CD14-positive monocyte (primary cell): ENCODE measurements around the gene SLC25A21. TPM values are rescaled to one million over a fixed set of nuclear protein-coding genes. Genes with fewer than 3 reads are reported as not detected.

Experiments used
- DNase-seq, 3 donors: peaks; one replicate each; pipeline ENCODE4 v3.0.0-alpha.2; 2011 to 2022
- H2AFZ ChIP-seq: 2 replicates; pipeline ENCODE4 v1.6.0; 2012; ENCODE audit warnings: mild to moderate bottlenecking, low read depth, low read length, inconsistent platforms; ENCODE audit not compliant: insufficient read depth, poor library complexity, severe bottlenecking
- H3K27ac ChIP-seq, 2 donors: 1 replicate in 1 of 2; 2 replicates in 1 of 2; pipeline ENCODE4 v1.5.1; 2012 to 2013; ENCODE audit warnings: low read length in 2 of 2, control low read depth in 1 of 2, inconsistent platforms in 1 of 2, low read depth in 1 of 2, mild to moderate bottlenecking in 1 of 2
- H3K27me3 ChIP-seq, 2 donors: one replicate each; pipeline versions ENCODE4 v1.6.0 to v1.6.1; 2011 to 2013; ENCODE audit warnings: low read length in 2 of 2; ENCODE audit not compliant: control insufficient read depth in 2 of 2, insufficient read depth in 2 of 2
- H3K36me3 ChIP-seq, 2 donors: replicated peaks in 1 of 2; 1 replicate in 1 of 2; 2 replicates in 1 of 2; pipeline versions ENCODE4 v1.5.1 to v1.6.1; 2012 to 2013; ENCODE audit warnings: low read length in 2 of 2, control low read depth in 1 of 2, inconsistent platforms in 1 of 2, mild to moderate bottlenecking in 1 of 2; ENCODE audit not compliant: insufficient read depth in 2 of 2, control insufficient read depth in 1 of 2
- H3K4me1 ChIP-seq, 2 donors: 1 replicate in 1 of 2; 2 replicates in 1 of 2; pipeline versions ENCODE4 v1.5.1 to v1.6.1; 2012 to 2013; ENCODE audit warnings: low read length in 2 of 2, control low read depth in 1 of 2, inconsistent platforms in 1 of 2, mild to moderate bottlenecking in 1 of 2, moderate library complexity in 1 of 2; ENCODE audit not compliant: insufficient read depth in 2 of 2, control insufficient read depth in 1 of 2
- H3K4me2 ChIP-seq: replicated peaks from 2 replicates; pipeline ENCODE3; 2012; ENCODE audit warnings: low read length, moderate library complexity, mild to moderate bottlenecking; ENCODE audit not compliant: poor library complexity, severe bottlenecking; ENCODE audit errors: extremely low read depth
- H3K4me3 ChIP-seq, 3 experiments: fragments of 200-600 bp in 1 of 3; sonication (generic) in 1 of 3; replicated peaks in 1 of 3; 1 replicate in 2 of 3; 2 replicates in 1 of 3; pipeline ENCODE4 v1.5.1; 2011 to 2013; ENCODE audit warnings: low read length in 3 of 3, mild to moderate bottlenecking in 3 of 3, control low read depth in 2 of 3, low read depth in 2 of 3, inconsistent platforms in 1 of 3, moderate library complexity in 1 of 3
- H3K79me2 ChIP-seq: 2 replicates; pipeline ENCODE4 v1.6.0; 2012; ENCODE audit warnings: mild to moderate bottlenecking, control low read depth, inconsistent platforms, low read length, moderate library complexity; ENCODE audit not compliant: insufficient read depth
- H3K9ac ChIP-seq: 2 replicates; pipeline ENCODE4 v1.6.0; 2017; ENCODE audit warnings: low read length, mild to moderate bottlenecking; ENCODE audit not compliant: insufficient read depth, poor library complexity, severe bottlenecking
- H3K9me3 ChIP-seq, 2 donors: replicated peaks in 1 of 2; 1 replicate in 1 of 2; 2 replicates in 1 of 2; pipeline versions ENCODE4 v1.5.1 to v1.6.1; 2012 to 2013; ENCODE audit warnings: low read length in 2 of 2, control low read depth in 1 of 2; ENCODE audit not compliant: control insufficient read depth in 1 of 2, insufficient read depth in 1 of 2
- H4K20me1 ChIP-seq: 2 replicates; pipeline ENCODE4 v1.6.0; 2012; ENCODE audit warnings: mild to moderate bottlenecking, low read length, control low read depth, moderate library complexity; ENCODE audit not compliant: insufficient read depth
- H3K27ac Mint-ChIP-seq, 7 donors: one replicate each; pipeline ENCODE4 v1.8.0; 2020; ENCODE audit warnings: mild to moderate bottlenecking in 7 of 7, mixed read lengths in 7 of 7, moderate library complexity in 6 of 7, inconsistent platforms in 2 of 7
- H3K27me3 Mint-ChIP-seq, 3 donors: one replicate each; pipeline ENCODE4 v1.8.0; 2021 to 2022; ENCODE audit warnings: low read depth in 3 of 3, mild to moderate bottlenecking in 3 of 3, mixed read lengths in 3 of 3, moderate library complexity in 3 of 3, inconsistent platforms in 1 of 3
- H3K36me3 Mint-ChIP-seq, 2 donors: one replicate each; pipeline ENCODE4 v1.8.0; 2020; ENCODE audit warnings: mixed read lengths in 2 of 2, inconsistent platforms in 1 of 2, mild to moderate bottlenecking in 1 of 2
- H3K4me1 Mint-ChIP-seq: one replicate; pipeline ENCODE4 v1.8.0; 2020; ENCODE audit warnings: mild to moderate bottlenecking, mixed read lengths
- H3K4me3 Mint-ChIP-seq, 2 donors: one replicate each; pipeline ENCODE4 v1.8.0; 2020; ENCODE audit warnings: mild to moderate bottlenecking in 2 of 2, mixed read lengths in 2 of 2, moderate library complexity in 1 of 2
- H3K9me3 Mint-ChIP-seq, 7 donors: one replicate each; pipeline ENCODE4 v1.8.0; 2020 to 2022; ENCODE audit warnings: mixed read lengths in 7 of 7, mild to moderate bottlenecking in 6 of 7, moderate library complexity in 6 of 7, inconsistent platforms in 2 of 7
- CTCF ChIP-seq: fragments of 200-600 bp; IDR thresholded peaks from one replicate; pipeline ENCODE4 v1.8.0; 2022; ENCODE audit warnings: antibody characterized with exemption, mild to moderate bottlenecking
- WGBS: methylation state at CpG from one replicate; pipeline ENCODE4 v1.1.5; 2013; ENCODE audit warnings: missing lambda C conversion rate; ENCODE audit not compliant: insufficient coverage; 5-methylcytosine and 5-hydroxymethylcytosine counted together
- intact Hi-C, 2 donors: fragments of 100-400 bp; cut with micrococcal nuclease; formaldehyde crosslinking; loops; one replicate each; pipeline versions ENCODE4 v1.15.0 to v1.15.1; 2023
- polyA plus RNA-seq, 3 donors: library from polyadenylated mRNA; depleted of rRNA in 1 of 3; unstranded in 2 of 3; stranded (reverse) in 1 of 3; fragments of 300-500 nt in 2 of 3; fragments of >200 nt in 1 of 3; fragmentation: Illumina TruSeq in 2 of 3; gene quantifications; 1 replicate in 2 of 3; 2 replicates in 1 of 3; pipeline ENCODE4 v1.2.3, GENCODE V29; 2012 to 2021

SLC25A21 gene
- polyA plus RNA-seq, 3 donors: not detected

- no CpG with 5 or more reads among the region's 2 CpGs for WGBS
- Histone ChIP-seq H3K4me2 (no peak overlapping the region), H4K20me1 (no peaks in the 10 kb centered on the region), H3K36me3 (no peaks in the 10 kb centered on the region), H3K79me2 (no peaks in the 10 kb centered on the region), H3K27me3 (peaks cover 7 to 17% of the 10 kb centered on the region in 2 donors), H2AFZ (no peak overlapping the region), H3K9ac (no peak overlapping the region), H3K27ac (no peak overlapping the region), H3K4me3 (no peak overlapping the region), H3K9me3 (peaks cover 17 to 18% of the 10 kb centered on the region in 2 donors), H3K4me1 (peaks cover 0 to 7% of the 10 kb centered on the region in 2 donors)
- Mint-ChIP-seq H3K9me3 (peaks cover 11 to 34% (median 23%) of the 10 kb centered on the region in 7 donors), H3K4me3 (no peak overlapping the region), H3K27ac (no peak overlapping the region), H3K27me3 (peaks cover 13 to 24% (median 16%) of the 10 kb centered on the region in 3 donors), H3K36me3 (no peaks in the 10 kb centered on the region), H3K4me1 (peaks cover 9% of the 10 kb centered on the region)
- intact Hi-C loops: no loop called here
- no peak for DNase-seq
- no peak for TF ChIP-seq CTCF
These were observed 29.9 kb upstream of the SLC25A21 start for GRCh38 chr14:37202265-37202664.

GRCh38 chr14:37201724-37202123 lies 29.3 kb upstream of the SLC25A21 start:
- no peak overlapping the region for H3K4me3 ChIP-seq
- no peaks in the 10 kb centered on the region for H4K20me1 ChIP-seq
- H3K4me1 Mint-ChIP-seq: peaks cover 12% of the 10 kb centered on the region
- DNase-seq: no peak
- intact Hi-C loops: no loop called here
- H2AFZ ChIP-seq: no peak overlapping the region
- H3K27me3 ChIP-seq: peaks cover 7 to 22% of the 10 kb centered on the region in 2 donors
- H3K27me3 Mint-ChIP-seq: peaks cover 16 to 29% (median 21%) of the 10 kb centered on the region in 3 donors
- no peak overlapping the region for H3K4me3 Mint-ChIP-seq
- no peak overlapping the region for H3K9ac ChIP-seq
- H3K9me3 Mint-ChIP-seq: peaks cover 9 to 34% (median 21%) of the 10 kb centered on the region in 7 donors
- no peak overlapping the region for H3K27ac ChIP-seq
- H3K79me2 ChIP-seq: no peaks in the 10 kb centered on the region
- peaks cover 16 to 18% of the 10 kb centered on the region in 2 donors for H3K9me3 ChIP-seq
- H3K4me2 ChIP-seq: no peak overlapping the region
- H3K4me1 ChIP-seq: peaks cover 0 to 7% of the 10 kb centered on the region in 2 donors
- no peak for TF ChIP-seq CTCF
- H3K36me3 Mint-ChIP-seq: no peaks in the 10 kb centered on the region
- H3K36me3 ChIP-seq: no peaks in the 10 kb centered on the region
- peak overlapping the region in 1 of 7 donors; percentile 46 for H3K27ac Mint-ChIP-seq
- no CpG with 5 or more reads among the region's 2 CpGs for WGBS
